ENCODE measurements around the gene SDR39U1. TPM values are rescaled to one million over a fixed set of nuclear protein-coding genes. Genes with fewer than 3 reads are reported as not detected.

The SDR39U1 gene
- total and polyA plus RNA-seq, 2 donors from 2014 or later: 62.3 to 97.8 TPM

DNA sequence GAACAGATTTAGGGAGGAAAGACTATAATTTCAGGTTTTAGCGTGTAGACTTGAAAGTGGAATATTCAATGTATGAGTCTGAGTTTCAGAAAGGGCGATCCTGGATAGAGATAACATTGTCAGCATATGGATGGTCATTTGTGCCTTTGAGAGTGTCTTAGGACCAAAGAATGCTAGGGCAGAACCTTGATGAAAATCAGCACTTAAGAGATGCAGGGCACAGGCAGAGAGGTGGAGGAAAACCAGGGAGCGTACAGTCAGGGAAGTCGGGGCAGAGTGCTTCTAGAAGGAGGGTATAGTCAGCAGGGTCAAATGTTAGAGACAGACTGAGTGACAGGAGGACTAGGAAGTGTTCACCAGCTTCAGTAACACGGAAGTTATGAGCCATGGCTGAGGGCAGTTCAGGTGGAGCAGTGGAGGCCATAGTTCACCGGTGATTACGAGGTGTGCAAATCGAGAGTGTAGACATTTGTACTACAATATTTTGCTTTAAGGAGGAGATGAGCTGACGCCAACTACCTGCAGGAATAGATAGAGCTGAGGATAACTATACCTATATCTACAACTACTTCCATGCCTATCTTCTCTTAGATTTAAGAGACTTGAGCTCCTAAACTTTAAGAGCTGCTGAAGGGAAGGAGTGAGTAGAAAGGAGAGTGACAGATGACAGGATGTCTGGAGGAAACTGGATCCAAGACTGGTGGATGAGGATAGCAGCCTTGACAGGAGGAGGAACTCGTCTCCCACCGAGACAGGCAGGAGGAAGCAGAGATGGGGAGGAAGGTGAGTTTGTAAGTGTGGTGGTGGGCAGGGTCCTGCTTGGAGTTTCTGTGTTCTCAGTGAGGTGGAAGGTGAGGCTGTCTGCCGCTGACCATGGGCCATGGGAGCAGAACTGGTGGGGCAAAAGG, 19.6 kb downstream of the SDR39U1 start:
- no peaks in the 10 kb centered on the region for H3K9me3 ChIP-seq (ENCODE audit: control insufficient read depth in 2 of 3, insufficient read depth in 1 of 3, low read length in 3 of 3)
- no peak overlapping the region for H3K9ac ChIP-seq (ENCODE audit: low read length in 3 of 3)
- no peaks in the 10 kb centered on the region for H3K36me3 ChIP-seq (ENCODE audit: control insufficient read depth in 2 of 3, insufficient read depth in 3 of 3, low read length in 3 of 3)
- intact Hi-C loops (cut with DNase I): loop anchor here (10.0 kb wide), 1 partner anchor 48 kb away; no protein-coding TSS in a partner anchor
- peaks cover 0 to 4% (median 3%) of the 10 kb centered on the region in 3 donors for H3K4me1 ChIP-seq (ENCODE audit: control insufficient read depth in 2 of 3, insufficient read depth in 2 of 3, low read depth in 1 of 3, low read length in 3 of 3)
- no peaks in the 10 kb centered on the region for H3K27me3 ChIP-seq (ENCODE audit: control insufficient read depth, insufficient read depth, low read length)
- FAIRE-seq (no peak), DNase-seq (peak in 1 of 5 donors; percentile 26)
- H3K27ac ChIP-seq (ENCODE audit: low read depth in 2 of 2, low read length in 2 of 2): no peak overlapping the region
- TF ChIP-seq, protein P1, sequence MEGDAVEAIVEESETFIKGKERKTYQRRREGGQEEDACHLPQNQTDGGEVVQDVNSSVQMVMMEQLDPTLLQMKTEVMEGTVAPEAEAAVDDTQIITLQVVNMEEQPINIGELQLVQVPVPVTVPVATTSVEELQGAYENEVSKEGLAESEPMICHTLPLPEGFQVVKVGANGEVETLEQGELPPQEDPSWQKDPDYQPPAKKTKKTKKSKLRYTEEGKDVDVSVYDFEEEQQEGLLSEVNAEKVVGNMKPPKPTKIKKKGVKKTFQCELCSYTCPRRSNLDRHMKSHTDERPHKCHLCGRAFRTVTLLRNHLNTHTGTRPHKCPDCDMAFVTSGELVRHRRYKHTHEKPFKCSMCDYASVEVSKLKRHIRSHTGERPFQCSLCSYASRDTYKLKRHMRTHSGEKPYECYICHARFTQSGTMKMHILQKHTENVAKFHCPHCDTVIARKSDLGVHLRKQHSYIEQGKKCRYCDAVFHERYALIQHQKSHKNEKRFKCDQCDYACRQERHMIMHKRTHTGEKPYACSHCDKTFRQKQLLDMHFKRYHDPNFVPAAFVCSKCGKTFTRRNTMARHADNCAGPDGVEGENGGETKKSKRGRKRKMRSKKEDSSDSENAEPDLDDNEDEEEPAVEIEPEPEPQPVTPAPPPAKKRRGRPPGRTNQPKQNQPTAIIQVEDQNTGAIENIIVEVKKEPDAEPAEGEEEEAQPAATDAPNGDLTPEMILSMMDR (IDR thresholded peaks at IDR 0.05; ENCODE audit: borderline replicate concordance, extremely low read depth, insufficient read depth): no peak
- no peak overlapping the region for H3K4me3 ChIP-seq (ENCODE audit: low read length in 3 of 3)

DNA sequence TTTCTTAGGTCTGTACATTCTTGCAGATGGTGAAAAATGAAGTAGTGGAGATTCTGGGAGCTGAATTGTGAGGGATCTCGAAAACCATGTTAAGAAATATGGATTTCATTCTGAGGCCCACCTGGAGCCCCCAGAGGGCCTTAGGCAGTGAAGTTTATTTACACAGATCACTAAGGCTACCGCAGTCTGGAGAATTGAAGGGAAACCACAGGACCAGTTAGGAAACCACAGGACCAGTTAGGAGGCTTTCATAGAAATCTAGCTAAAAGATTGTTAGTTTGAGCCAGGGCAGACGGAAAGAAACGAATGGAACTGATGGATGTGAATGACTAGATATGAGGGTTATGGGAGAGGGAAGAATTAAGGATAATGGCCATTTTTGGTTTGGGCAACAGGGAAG, 20.3 kb downstream of the SDR39U1 start:
- intact Hi-C loops (cut with DNase I): loop anchor here (10.0 kb wide), 1 partner anchor 47 kb away; no protein-coding TSS in a partner anchor
- Histone ChIP-seq H3K4me3 (ENCODE audit: low read length in 3 of 3) (no peak overlapping the region), H3K4me1 (ENCODE audit: control insufficient read depth in 2 of 3, insufficient read depth in 2 of 3, low read depth in 1 of 3, low read length in 3 of 3) (peaks cover 0 to 4% (median 3%) of the 10 kb centered on the region in 3 donors), H3K27ac (ENCODE audit: low read depth in 2 of 2, low read length in 2 of 2) (no peak overlapping the region), H3K9me3 (ENCODE audit: control insufficient read depth in 2 of 3, insufficient read depth in 1 of 3, low read length in 3 of 3) (no peaks in the 10 kb centered on the region), H3K27me3 (ENCODE audit: control insufficient read depth, insufficient read depth, low read length) (no peaks in the 10 kb centered on the region), H3K9ac (ENCODE audit: low read length in 3 of 3) (no peak overlapping the region), H3K36me3 (ENCODE audit: control insufficient read depth in 2 of 3, insufficient read depth in 3 of 3, low read length in 3 of 3) (no peaks in the 10 kb centered on the region)
- FAIRE-seq (no peak), DNase-seq (peak in 1 of 5 donors; percentile 3)
- TF ChIP-seq, protein P1 (IDR thresholded peaks at IDR 0.05; ENCODE audit: borderline replicate concordance, extremely low read depth, insufficient read depth): no peak

DNA sequence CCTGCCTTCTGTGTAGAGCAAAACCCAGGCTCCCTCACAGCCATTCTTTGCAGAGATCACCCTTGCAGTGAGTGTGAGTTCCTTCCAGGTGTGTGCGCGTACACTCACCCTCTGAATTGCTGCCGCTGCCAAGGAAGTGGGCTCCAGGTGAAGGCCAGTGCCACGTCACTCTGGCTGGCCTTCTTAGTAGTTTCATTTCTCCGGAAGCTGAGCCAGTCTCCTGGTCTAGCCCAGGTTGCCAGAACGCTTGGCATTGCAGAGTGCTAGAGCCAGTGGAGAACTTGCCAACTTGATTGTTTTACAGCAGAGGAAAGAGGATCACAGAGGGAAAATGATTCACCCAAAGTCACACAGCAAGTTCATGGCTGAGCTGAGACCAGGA, 24.1 kb downstream of the SDR39U1 start:
- no peaks in the 10 kb centered on the region for H3K27me3 ChIP-seq (ENCODE audit: control insufficient read depth, insufficient read depth, low read length)
- no peak overlapping the region for H3K9ac ChIP-seq (ENCODE audit: low read length in 3 of 3)
- intact Hi-C loops (cut with DNase I): no loop called here
- H3K4me3 ChIP-seq (ENCODE audit: low read length in 3 of 3): no peak overlapping the region
- no peak overlapping the region for H3K27ac ChIP-seq (ENCODE audit: low read depth in 2 of 2, low read length in 2 of 2)
- FAIRE-seq: no peak
- H3K4me1 ChIP-seq (ENCODE audit: control insufficient read depth in 2 of 3, insufficient read depth in 2 of 3, low read depth in 1 of 3, low read length in 3 of 3): no peaks in the 10 kb centered on the region
- DNase-seq: no peak
- no peaks in the 10 kb centered on the region for H3K36me3 ChIP-seq (ENCODE audit: control insufficient read depth in 2 of 3, insufficient read depth in 3 of 3, low read length in 3 of 3)
- TF ChIP-seq, protein P1 (IDR thresholded peaks at IDR 0.05; ENCODE audit: borderline replicate concordance, extremely low read depth, insufficient read depth): no peak
- H3K9me3 ChIP-seq (ENCODE audit: control insufficient read depth in 2 of 3, insufficient read depth in 1 of 3, low read length in 3 of 3): no peaks in the 10 kb centered on the region

Measured in kidney (tissue), 14 donors.